Activated effector memory CD4-positive, alpha-beta T cell treated with anti-CD3 and anti-CD28 coated beads, Interleukin-2, amount 50 U/mL, for 16 hours (primary cell): Measurements from ENCODE around the gene AKAP10.
"Not testable (repeated sequence)": the region's sequence is repeated elsewhere in the genome, so short reads cannot be mapped to it uniquely, and the experiment has no call there.

Experiments used
- DNase-seq: peaks from one replicate; pipeline ENCODE4 v3.0.0-alpha.2; 2020

AKAP10 gene

GRCh38 chr17:19978209-19978802, 678 bp upstream of the AKAP10 start:
- DNase-seq: peak; percentile 68

- no peak for DNase-seq
Observed at GRCh38 chr17:19975601-19976000, 2.0 kb downstream of the AKAP10 start.

GRCh38 chr17:19973156-19973555, 4.5 kb downstream of the AKAP10 start:
- no peak for DNase-seq

GRCh38 chr17:19962954-19963353, 14.7 kb downstream of the AKAP10 start:
- not testable (repeated sequence) for DNase-seq

- no peak for DNase-seq
Observed at GRCh38 chr17:19958023-19958422, 19.6 kb downstream of the AKAP10 start.

DNA sequence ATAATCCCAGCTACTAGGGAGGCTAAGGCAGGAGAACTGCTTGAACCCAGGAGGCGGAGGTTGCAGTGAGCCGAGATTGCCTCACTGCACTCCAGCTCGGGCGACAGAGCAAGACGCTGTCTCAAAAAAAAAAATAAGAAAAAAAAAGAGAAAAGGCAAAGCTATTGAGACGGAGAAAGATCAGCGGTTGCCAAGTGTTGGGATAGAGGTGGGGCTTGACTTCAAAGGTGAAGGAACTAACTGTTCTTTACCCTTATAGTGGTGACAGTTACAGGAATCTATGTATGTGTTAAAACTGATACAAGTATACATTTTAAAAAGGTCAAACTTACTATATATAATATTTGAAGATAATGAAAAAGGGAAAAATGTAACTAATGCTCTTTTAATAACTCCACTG, 22.5 kb downstream of the AKAP10 start:
- DNase-seq: no peak

DNA sequence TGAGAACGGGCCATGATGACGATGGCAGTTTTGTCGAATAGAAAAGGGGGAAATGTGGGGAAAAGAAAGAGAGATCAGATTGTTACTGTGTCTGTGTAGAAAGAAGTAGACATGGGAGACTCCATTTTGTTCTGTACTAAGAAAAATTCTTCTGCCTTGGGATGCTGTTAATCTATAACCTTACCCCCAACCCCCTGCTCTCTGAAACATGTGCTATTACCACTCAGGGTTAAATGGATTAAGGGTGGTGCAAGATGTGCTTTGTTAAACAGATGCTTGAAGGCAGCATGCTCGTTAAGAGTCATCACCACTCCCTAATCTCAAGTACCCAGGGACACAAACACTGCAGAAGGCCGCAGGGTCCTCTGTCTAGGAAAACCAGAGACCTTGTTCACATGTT, 26.2 kb downstream of the AKAP10 start:
- DNase-seq: not testable (repeated sequence)

DNA sequence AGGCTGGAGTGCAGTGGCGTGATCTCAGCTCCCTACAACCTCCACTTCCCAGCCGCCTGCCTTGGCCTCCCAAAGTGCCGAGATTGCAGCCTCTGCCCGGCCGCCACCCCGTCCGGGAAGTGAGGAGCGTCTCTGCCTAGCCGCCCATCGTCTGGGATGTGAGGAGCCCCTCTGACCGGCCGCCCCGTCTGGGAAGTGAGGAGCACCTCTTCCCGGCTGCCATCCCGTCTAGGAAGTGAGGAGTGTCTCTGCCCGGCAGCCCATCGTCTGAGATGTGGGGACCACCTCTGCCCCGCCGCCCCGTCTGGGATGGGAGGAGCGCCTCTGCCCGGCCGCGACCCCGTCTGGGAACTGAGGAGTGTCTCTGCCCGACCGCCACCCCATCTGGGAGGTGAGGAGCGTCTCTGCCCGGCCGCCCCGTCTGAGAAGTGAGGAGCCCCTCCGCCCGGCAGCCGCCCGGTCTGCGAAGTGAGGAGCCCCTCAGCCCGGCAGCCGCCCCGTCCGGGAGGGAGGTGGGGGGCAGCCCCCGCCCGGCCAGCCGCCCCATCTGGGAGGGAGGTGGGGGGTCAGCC, 26.9 kb downstream of the AKAP10 start:
- DNase-seq: not testable (repeated sequence)

DNA sequence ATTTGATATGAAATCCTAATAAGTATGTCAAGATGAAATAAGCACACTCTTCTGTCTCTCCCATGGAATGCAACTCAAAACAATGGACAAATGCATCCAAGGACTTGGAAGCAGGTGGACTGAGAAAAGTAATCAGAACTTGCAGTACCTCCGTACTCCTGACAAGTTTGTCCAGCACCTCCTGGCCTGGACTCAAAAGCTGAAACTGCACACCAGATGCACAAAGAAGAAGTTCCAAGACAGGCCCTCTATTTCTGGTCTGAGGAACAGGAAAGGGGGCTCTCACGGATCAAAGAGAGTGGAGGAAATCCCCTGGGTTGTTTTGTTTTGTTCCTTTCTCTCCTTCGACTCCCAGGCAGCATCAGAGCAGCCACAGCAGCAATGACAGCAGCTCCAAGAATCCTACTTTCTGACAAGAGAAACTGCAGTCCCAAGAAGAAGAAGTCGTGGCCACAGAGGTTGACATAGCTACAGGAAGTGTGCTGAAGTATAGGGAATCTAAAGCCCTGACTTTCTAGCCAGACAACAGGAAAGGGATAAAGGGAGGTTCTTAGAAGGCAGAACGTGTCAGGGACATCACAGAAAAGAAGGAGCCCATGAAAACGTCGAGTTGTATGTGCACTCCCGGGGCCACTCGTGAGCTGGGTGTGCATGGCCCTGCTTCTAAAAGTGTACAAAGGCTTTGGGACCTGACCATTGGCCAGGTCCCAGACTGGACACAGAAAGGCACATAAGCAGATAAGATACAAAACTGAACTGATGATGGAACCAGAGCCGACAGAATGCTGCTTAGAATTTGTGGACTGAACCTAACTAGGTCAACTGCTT, 29.3 kb downstream of the AKAP10 start:
- no peak for DNase-seq

DNA sequence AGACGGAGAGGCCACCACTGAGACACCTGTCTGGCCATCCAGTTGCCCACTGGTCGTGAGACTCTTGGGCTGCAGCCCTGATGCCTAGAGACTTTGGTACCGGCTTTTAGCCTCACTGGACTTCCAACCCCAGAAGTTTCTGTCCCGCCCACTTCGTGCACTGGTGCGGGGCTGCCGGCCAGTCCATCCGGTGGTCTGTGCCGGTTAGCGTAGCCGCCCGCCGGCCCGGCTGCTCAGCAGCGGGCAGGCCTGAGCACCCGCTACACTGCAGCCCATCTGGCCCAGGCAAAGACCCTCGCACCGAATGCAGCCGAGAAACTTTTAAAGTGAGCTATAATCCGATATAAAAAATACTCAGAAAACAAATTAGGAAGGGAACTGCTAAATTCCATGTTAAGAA, 30.7 kb downstream of the AKAP10 start:
- DNase-seq: no peak

GRCh38 chr17:19945009-19945626, 32.5 kb downstream of the AKAP10 start:
- no peak for DNase-seq

- DNase-seq: no peak
Observed at GRCh38 chr17:19943599-19943998, 34.0 kb downstream of the AKAP10 start.

DNA sequence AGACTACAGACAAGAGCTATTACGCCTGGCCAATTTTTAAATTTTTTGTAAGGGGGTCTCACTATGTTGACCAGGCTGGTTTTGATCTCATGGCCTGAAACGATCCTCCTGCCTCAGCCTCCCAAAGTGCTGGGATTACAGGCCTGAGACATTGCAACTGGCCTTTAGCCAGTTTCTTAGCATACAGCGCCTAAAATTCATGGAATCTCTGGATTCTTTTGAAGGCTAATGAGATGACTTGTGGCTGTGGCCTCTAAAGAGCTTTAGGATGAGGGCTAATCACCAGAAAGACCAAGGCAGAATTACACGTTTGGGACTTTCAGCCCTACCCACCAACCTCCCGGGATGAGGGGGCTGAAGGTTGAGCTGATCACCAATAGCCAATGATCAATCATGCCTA, 34.6 kb downstream of the AKAP10 start:
- DNase-seq: no peak

GRCh38 chr17:19940722-19941464, 36.7 kb downstream of the AKAP10 start:
- no peak for DNase-seq

- DNase-seq: no peak
Observed at GRCh38 chr17:19939993-19940721, 37.5 kb downstream of the AKAP10 start.

DNA sequence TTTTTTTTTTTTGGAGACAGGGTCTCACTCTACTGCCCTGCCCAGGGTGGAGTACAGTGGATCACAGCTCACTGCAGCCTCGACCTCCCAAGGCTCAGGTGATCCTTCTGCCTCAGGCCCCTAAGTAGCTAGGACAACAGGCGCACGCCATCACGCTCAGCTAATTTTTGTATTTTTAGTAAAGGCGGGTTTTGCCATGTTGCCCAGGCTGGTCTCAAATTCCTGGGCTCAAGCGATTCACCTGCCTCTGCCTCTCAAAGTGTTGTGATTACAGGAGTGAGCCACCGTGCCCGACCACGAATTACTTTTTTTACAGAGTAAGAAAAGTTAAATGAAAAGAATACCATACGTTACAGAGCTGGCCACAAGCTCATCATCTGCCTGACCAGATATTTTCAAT, 38.9 kb downstream of the AKAP10 start:
- DNase-seq: no peak

DNA sequence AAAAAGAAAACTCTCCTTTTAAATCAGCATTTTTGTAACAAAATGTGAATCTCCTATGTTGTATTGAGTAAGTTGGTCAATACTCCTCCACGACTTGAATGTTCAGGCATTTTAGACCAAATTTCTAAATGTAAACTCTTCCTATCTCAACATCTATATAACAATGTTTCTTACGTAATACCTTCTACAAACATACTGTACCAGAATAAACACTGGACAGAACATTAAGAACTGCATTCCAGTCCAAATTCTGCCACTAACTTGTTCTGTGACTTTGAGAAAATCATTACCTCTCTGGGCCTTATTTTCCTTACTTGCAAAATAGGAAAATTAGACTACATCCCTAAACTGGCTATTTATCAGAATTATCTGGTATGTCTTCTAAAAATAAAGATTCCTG, 40.1 kb downstream of the AKAP10 start:
- no peak for DNase-seq

DNA sequence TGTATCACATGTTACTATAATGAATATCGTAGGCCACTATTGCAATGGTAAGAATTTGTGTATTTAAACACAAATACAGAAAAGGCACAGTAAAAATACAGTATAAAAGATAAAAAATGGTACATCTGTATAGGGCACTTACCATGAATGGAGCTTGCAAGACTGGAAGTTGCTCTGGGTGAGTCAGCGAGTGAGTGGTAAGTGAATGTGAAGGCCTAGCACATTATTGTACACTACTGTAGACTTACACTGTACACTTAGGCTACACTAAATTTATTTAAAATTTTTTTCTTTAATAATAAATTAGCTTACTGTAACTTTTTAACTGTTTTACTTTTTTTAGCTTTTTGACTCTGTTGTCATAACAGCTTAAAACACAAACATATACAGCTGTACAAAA, 42.5 kb downstream of the AKAP10 start:
- no peak for DNase-seq

DNA sequence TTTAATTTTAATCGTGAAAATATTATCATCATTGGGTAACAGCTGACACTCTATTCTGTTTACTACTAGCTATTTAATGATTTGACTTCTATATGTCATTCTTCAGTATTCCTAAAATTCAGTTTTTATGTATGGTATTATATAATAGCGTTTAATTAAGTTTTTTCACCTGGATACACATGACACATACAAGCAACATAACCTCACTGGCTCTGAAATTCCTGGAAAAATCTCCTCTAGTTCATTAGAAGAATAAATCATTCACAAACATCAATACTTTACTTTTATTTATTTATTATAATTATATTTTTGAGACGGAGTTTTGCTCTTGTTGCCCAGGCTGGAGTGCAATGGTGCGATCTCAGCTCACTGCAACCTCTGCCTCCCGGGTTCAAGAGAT, 44.0 kb downstream of the AKAP10 start:
- DNase-seq: no peak

GRCh38 chr17:19933221-19933620, 44.4 kb downstream of the AKAP10 start:
- no peak for DNase-seq

- DNase-seq: no peak
Observed at GRCh38 chr17:19928299-19928698, 49.3 kb downstream of the AKAP10 start.

GRCh38 chr17:19915245-19915978, 62.2 kb downstream of the AKAP10 start:
- DNase-seq: no peak
